GM18508 (cell line): ENCODE results near the gene WDR93.
"Not testable (repeated sequence)": the region's sequence is repeated elsewhere in the genome, so short reads cannot be mapped to it uniquely, and the experiment has no call there.

ENCODE experiments used
- ATAC-seq: cut with Tn5 transposase; IDR thresholded peaks from one replicate; pipeline ENCODE4 v1.9.1; 2021; ENCODE audit warnings: moderate number of reproducible peaks; ENCODE audit not compliant: insufficient read depth, unreplicated experiment

The WDR93 gene

GRCh38 chr15:89784686-89784960, 94.0 kb downstream of the WDR93 start:
- no peak for ATAC-seq

GRCh38 chr15:89785064-89785773, 94.6 kb downstream of the WDR93 start:
- no peak for ATAC-seq

- ATAC-seq, result no peak
These were observed 95.1 kb downstream of the WDR93 start for GRCh38 chr15:89785774-89786140.

GRCh38 chr15:89787944-89788343, 97.3 kb downstream of the WDR93 start:
- ATAC-seq, result no peak

GRCh38 chr15:89788585-89788984, 98.0 kb downstream of the WDR93 start:
- not testable (repeated sequence) for ATAC-seq

- ATAC-seq, result no peak
These were observed 99.6 kb downstream of the WDR93 start for GRCh38 chr15:89790206-89790605.

DNA sequence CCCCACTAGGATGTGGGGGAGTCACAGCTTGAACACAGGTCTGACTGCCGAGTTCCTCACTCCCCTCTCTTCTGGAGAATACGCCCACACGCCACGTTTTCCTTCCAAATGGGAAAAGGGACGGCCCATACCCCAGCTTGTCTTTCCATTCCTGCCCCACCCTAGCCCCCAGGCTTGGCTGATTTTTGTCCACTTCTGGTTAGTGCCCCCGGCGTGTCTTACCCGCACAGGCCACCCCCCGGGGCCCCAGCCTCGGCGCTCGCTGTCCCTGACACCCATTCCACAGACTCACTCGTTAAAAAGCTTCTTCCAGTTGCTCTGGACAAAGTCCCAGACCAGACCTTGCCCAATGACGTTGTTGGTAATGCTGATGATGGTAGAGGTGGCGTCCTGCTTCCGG, 100.0 kb downstream of the WDR93 start:
- no peak for ATAC-seq

- no peak for ATAC-seq
These were observed 101.6 kb downstream of the WDR93 start for GRCh38 chr15:89792106-89792805.
